Stimulated activated CD8-positive, alpha-beta memory T cell treated with anti-CD3 and anti-CD28 coated beads, Interleukin-12 subunit alpha, Interleukin-12 subunit beta, amount 100 ng/mL, for 24 hours (primary cell): ENCODE measurements around the gene CFAP97D2.
"Not testable (repeated sequence)": the region's sequence is repeated elsewhere in the genome, so short reads cannot be mapped to it uniquely, and the experiment has no call there.

Experiments
- DNase-seq: peaks from one replicate; pipeline ENCODE4 v3.0.0-alpha.2; 2020; ENCODE audit errors: extremely low read depth

CFAP97D2 gene

GRCh38 chr13:114158869-114159666 lies 20.0 kb upstream of the CFAP97D2 start:
- not testable (repeated sequence) for DNase-seq

- no peak for DNase-seq
Measured at GRCh38 chr13:114161028-114161556, 18.0 kb upstream of the CFAP97D2 start.

- no peak for DNase-seq
Measured at GRCh38 chr13:114161644-114162532, 17.2 kb upstream of the CFAP97D2 start.

- DNase-seq: no peak
Measured at GRCh38 chr13:114162533-114162922, 16.5 kb upstream of the CFAP97D2 start.

- no peak for DNase-seq
Measured at GRCh38 chr13:114164053-114164452, 15.0 kb upstream of the CFAP97D2 start.

- DNase-seq: no peak
Measured at GRCh38 chr13:114164681-114165429, 14.2 kb upstream of the CFAP97D2 start.

GRCh38 chr13:114166381-114167131 lies 12.5 kb upstream of the CFAP97D2 start:
- no peak for DNase-seq

GRCh38 chr13:114167426-114167825 lies 11.6 kb upstream of the CFAP97D2 start:
- no peak for DNase-seq

GRCh38 chr13:114167885-114168284 lies 11.2 kb upstream of the CFAP97D2 start:
- no peak for DNase-seq

- no peak for DNase-seq
Measured at GRCh38 chr13:114173272-114173671, 5.8 kb upstream of the CFAP97D2 start.

- no peak for DNase-seq
Measured at GRCh38 chr13:114173745-114174144, 5.3 kb upstream of the CFAP97D2 start.

- no peak for DNase-seq
Measured at GRCh38 chr13:114174529-114174961, 4.5 kb upstream of the CFAP97D2 start.

- not testable (repeated sequence) for DNase-seq
Measured at GRCh38 chr13:114176359-114176902, 2.6 kb upstream of the CFAP97D2 start.

GRCh38 chr13:114177245-114178010 lies 1.6 kb upstream of the CFAP97D2 start:
- no peak for DNase-seq

- DNase-seq: no peak
Measured at GRCh38 chr13:114185182-114185971, 6.3 kb downstream of the CFAP97D2 start.

- DNase-seq: no peak
Measured at GRCh38 chr13:114194853-114195252, 15.8 kb downstream of the CFAP97D2 start.

GRCh38 chr13:114196629-114197028 lies 17.6 kb downstream of the CFAP97D2 start:
- DNase-seq: no peak

- DNase-seq: no peak
Measured at GRCh38 chr13:114198556-114198955, 19.5 kb downstream of the CFAP97D2 start.

GRCh38 chr13:114199526-114199925 lies 20.5 kb downstream of the CFAP97D2 start:
- not testable (repeated sequence) for DNase-seq
